Measurements from ENCODE around the gene EBF3.

EBF3 gene

DNA sequence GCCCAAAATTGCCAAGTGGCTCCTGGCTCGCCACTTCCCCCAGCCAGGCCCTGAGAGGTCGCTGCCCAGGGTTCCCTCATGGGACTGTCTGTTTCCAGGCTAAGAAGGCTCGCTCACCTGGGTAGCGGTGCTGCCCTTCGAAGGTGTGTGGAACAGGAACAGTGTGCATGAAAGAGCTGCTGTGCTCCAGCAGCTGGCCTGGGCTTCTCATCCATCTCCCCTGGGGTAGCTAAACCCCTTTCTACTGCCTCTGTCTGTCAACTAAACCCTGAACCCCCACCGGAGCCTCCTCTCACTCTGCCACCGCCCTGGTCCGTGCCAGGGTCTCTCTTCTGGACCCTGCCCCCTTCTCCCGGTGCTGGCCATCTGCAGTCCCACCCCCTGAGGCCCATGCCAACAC, 152.9 kb downstream of the EBF3 start:
- no peak for DNase-seq (ENCODE audit: low read depth, low spot score)
- no peak overlapping the region for H3K4me3 ChIP-seq (ENCODE audit: low read depth, low read length)
- no peak for TF ChIP-seq CTCF (IDR thresholded peaks at IDR 0.05; ENCODE audit: low read depth, low read length)
- in situ Hi-C loops (cut with HindIII; ENCODE audit: low sequenced_read_pairs), result no loop called here

- TF ChIP-seq CTCF (IDR thresholded peaks at IDR 0.05; ENCODE audit: low read depth, low read length), result no peak
- no peak for DNase-seq (ENCODE audit: low read depth, low spot score)
- in situ Hi-C loops (cut with HindIII; ENCODE audit: low sequenced_read_pairs), result no loop called here
These were observed 154.2 kb downstream of the EBF3 start for GRCh38 chr10:129809841-129810240.

GRCh38 chr10:129809431-129809830, 154.6 kb downstream of the EBF3 start:
- no peak overlapping the region for H3K4me3 ChIP-seq (ENCODE audit: low read depth, low read length)
- in situ Hi-C loops (cut with HindIII; ENCODE audit: low sequenced_read_pairs), result no loop called here
- no peak for TF ChIP-seq CTCF (IDR thresholded peaks at IDR 0.05; ENCODE audit: low read depth, low read length)
- DNase-seq (ENCODE audit: low read depth, low spot score), result no peak

More at GRCh38 chr10:129809841-129810240, 154.2 kb downstream of the EBF3 start:
- no peak overlapping the region for H3K4me3 ChIP-seq (ENCODE audit: low read depth, low read length)

- no peak for TF ChIP-seq CTCF (IDR thresholded peaks at IDR 0.05; ENCODE audit: low read depth, low read length)
- DNase-seq (ENCODE audit: low read depth, low spot score), result no peak
- in situ Hi-C loops (cut with HindIII; ENCODE audit: low sequenced_read_pairs), result no loop called here
These were observed 155.7 kb downstream of the EBF3 start for GRCh38 chr10:129808092-129808983.

DNA sequence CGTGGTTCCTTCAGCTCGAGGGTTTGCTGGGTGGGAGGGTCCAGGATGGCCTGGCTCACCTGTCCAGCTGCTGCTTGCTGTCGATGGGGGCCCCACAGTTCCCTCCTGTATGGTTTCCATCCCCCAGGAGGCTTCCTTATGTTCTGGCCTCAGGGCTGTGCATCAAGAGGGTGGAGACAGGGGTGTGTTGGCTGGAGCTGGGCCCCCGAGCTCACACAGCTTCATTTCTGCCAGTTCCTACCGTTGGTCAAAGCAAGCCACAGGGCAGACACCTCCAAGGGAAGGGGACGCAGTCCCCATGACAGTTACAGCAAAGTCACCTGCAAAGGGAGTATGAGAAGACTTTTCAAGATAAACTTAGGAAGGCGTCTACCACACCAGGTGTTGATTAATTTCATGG, 156.9 kb downstream of the EBF3 start:
- H3K4me3 ChIP-seq (ENCODE audit: low read depth, low read length), result no peak overlapping the region
- no peak for TF ChIP-seq CTCF (IDR thresholded peaks at IDR 0.05; ENCODE audit: low read depth, low read length)
- in situ Hi-C loops (cut with HindIII; ENCODE audit: low sequenced_read_pairs), result no loop called here
- no peak for DNase-seq (ENCODE audit: low read depth, low spot score)

More at GRCh38 chr10:129808092-129808983, 155.7 kb downstream of the EBF3 start:
- no peak overlapping the region for H3K4me3 ChIP-seq (ENCODE audit: low read depth, low read length)

DNA sequence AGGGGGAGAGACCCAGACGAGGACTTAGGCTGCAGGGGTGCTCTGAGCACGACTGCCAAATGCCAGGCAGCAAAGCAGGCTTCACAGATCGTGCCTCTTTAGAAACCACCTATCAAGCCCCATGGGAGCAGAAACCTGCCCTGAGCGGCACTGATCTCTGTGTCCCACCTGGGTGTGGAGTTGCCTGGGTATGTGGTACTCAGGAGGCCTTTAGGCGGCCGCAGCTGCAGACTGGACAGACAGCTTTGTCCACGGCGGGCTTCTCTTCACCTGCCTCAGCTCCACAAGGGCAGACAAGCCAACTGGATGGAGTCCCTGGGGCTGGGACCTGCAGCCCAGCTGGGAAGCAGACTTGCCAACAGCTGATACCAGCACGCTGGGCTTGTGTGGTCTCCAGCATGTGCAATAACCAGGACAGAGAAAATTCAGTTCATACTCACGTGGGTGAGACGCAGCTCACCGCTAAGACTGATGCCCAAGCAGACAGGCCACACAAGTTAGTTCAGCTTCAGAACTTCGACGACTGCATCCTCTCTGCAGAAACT, 163.2 kb downstream of the EBF3 start:
- in situ Hi-C loops (cut with HindIII; ENCODE audit: low sequenced_read_pairs), result no loop called here
- no peak overlapping the region for H3K4me3 ChIP-seq (ENCODE audit: low read depth, low read length)
- no peak for TF ChIP-seq CTCF (IDR thresholded peaks at IDR 0.05; ENCODE audit: low read depth, low read length)
- DNase-seq (ENCODE audit: low read depth, low spot score), result no peak

Measured in astrocyte of the spinal cord (primary cell).